SK-N-MC (cell line): ENCODE data around the gene CIAO2A.
A peak's percentile ranks its signal among the peaks of the same experiment; 100 is the strongest.
"Not testable (repeated sequence)": the region's sequence is repeated elsewhere in the genome, so short reads cannot be mapped to it uniquely, and the experiment has no call there.

Experiments used
- DNase-seq: peaks from one replicate; pipeline ENCODE4 v3.0.0-alpha.2; 2011; ENCODE audit warnings: low read depth, low spot score
- H3K27ac ChIP-seq: fragments of 200-600 bp; sonication (generic); 2 replicates; pipeline ENCODE4 v1.5.1; 2016; ENCODE audit warnings: mixed run types
- H3K36me3 ChIP-seq: fragments of 200-600 bp; sonication (generic); 2 replicates; pipeline ENCODE4 v1.6.1; 2017; ENCODE audit warnings: antibody characterized with exemption, low read length, mixed read lengths; ENCODE audit not compliant: insufficient read depth
- H3K4me3 ChIP-seq: fragments of 200-600 bp; sonication (generic); 2 replicates; pipeline ENCODE4 v1.5.1; 2016
- H3K9ac ChIP-seq: fragments of 200-600 bp; sonication (generic); 2 replicates; pipeline ENCODE4 v1.8.0; 2017; ENCODE audit warnings: mixed run types, mixed read lengths; ENCODE audit not compliant: insufficient read length
- H3K9me3 ChIP-seq: fragments of 200-600 bp; sonication (generic); 2 replicates; pipeline ENCODE4 v1.6.1; 2017; ENCODE audit warnings: low read depth, mild to moderate bottlenecking, antibody characterized with exemption, low read length, moderate library complexity, mixed read lengths
- EZH2 ChIP-seq: fragments of 200-600 bp; sonication (generic); IDR thresholded peaks from one replicate; pipeline ENCODE4 v1.6.1; 2017; ENCODE audit warnings: antibody characterized with exemption
- FOXP2 ChIP-seq: optimal IDR thresholded peaks from 2 replicates; pipeline ENCODE3; 2011; ENCODE audit warnings: mild to moderate bottlenecking, moderate library complexity; ENCODE audit not compliant: insufficient read depth; ENCODE audit errors: extremely low read length, control extremely low read depth
- POLR2AphosphoS5 ChIP-seq: IDR thresholded peaks from 2 replicates; pipeline ENCODE4 v1.6.1; 2012; ENCODE audit warnings: mild to moderate bottlenecking, low read depth, low read length, borderline replicate concordance

CIAO2A gene

GRCh38 chr15:64070965-64071851 lies 22.4 kb downstream of the CIAO2A start:
- no peak for DNase-seq
- no peaks in the 10 kb centered on the region for H3K9me3 ChIP-seq
- TF ChIP-seq POLR2AphosphoS5 (no peak), FOXP2 (no peak), EZH2 (no peak)
- H3K4me3 ChIP-seq = no peak overlapping the region
- H3K27ac ChIP-seq = no peak overlapping the region
- peaks cover 29% of the 10 kb centered on the region for H3K36me3 ChIP-seq
- H3K9ac ChIP-seq = no peak overlapping the region

- H3K9ac ChIP-seq = no peak overlapping the region
Observed at GRCh38 chr15:64070106-64070505, 23.5 kb downstream of the CIAO2A start.

DNA sequence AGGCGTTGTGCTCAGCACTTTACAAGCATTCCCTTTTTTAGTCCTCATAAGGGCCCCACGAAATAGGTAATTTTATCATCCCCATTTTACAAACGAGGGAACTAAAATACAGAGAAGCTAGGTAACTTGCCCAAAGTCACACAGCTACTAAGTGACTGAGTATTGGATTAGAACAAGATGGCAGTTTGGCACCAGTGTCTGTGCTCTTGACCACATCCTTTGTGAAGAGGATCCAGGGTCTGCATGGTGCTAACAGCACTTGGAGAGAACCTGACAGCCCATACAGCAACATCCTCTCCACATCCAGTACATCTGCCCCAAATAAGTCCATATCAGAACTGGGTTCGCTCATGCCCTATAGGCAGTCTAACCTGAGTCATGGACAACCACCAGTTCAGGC lies 25.5 kb downstream of the CIAO2A start:
- Histone ChIP-seq H3K27ac (no peak overlapping the region), H3K36me3 (peaks cover 12% of the 10 kb centered on the region), H3K9ac (no peak overlapping the region), H3K4me3 (no peak overlapping the region), H3K9me3 (no peaks in the 10 kb centered on the region)
- TF ChIP-seq POLR2AphosphoS5 (no peak), EZH2 (no peak), FOXP2 (no peak)
- DNase-seq = no peak

More at GRCh38 chr15:64070106-64070505, 23.5 kb downstream of the CIAO2A start:
- Histone ChIP-seq H3K36me3 (peaks cover 29% of the 10 kb centered on the region), H3K9me3 (no peaks in the 10 kb centered on the region), H3K4me3 (no peak overlapping the region), H3K27ac (no peak overlapping the region)
- TF ChIP-seq FOXP2 (no peak), EZH2 (no peak), POLR2AphosphoS5 (no peak)
- DNase-seq = no peak

DNA sequence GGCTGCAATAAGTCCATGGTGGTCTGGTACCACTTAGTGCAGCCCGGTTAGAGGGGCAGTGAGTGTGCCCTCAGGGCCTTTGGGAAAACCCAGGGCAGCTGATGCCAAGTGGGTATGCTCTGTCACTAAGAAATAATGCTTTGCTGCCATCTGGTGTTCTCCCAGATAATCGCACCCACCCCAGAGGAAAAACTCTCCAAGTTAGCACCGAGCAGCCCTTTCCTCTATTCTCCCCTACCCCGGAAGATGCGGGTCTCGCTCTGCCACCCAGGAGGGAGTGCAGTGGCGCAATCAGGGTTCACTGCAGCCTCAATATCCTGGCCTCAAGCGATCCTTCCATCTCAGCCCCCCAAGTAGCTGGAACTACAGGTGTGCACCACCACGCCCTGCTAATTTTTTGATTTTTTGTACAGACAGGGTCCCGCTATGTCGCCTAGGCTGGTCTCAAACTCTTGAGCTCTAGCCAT lies 26.0 kb downstream of the CIAO2A start:
- DNase-seq = peak; percentile 64
- no peak overlapping the region for H3K27ac ChIP-seq
- H3K4me3 ChIP-seq = no peak overlapping the region
- H3K36me3 ChIP-seq = peaks cover 12% of the 10 kb centered on the region
- no peak overlapping the region for H3K9ac ChIP-seq
- no peak for TF ChIP-seq POLR2AphosphoS5
- TF ChIP-seq EZH2 = no peak
- no peak for TF ChIP-seq FOXP2
- H3K9me3 ChIP-seq = no peaks in the 10 kb centered on the region

GRCh38 chr15:64066451-64066850 lies 27.2 kb downstream of the CIAO2A start:
- no peak overlapping the region for H3K4me3 ChIP-seq
- DNase-seq = no peak
- peaks cover 3% of the 10 kb centered on the region; the same call in 1 of the 2 replicates for H3K36me3 ChIP-seq
- H3K9ac ChIP-seq = no peak overlapping the region
- no peak overlapping the region for H3K27ac ChIP-seq
- no peak for TF ChIP-seq FOXP2
- TF ChIP-seq POLR2AphosphoS5 = no peak
- no peak for TF ChIP-seq EZH2
- H3K9me3 ChIP-seq = no peaks in the 10 kb centered on the region

- H3K4me3 ChIP-seq = no peak overlapping the region
- no peak overlapping the region for H3K9ac ChIP-seq
- H3K9me3 ChIP-seq = no peaks in the 10 kb centered on the region
- TF ChIP-seq EZH2 = no peak
- no peak for TF ChIP-seq POLR2AphosphoS5
- TF ChIP-seq FOXP2 = no peak
- DNase-seq = no peak
- H3K36me3 ChIP-seq = no peaks in the 10 kb centered on the region
- H3K27ac ChIP-seq = no peak overlapping the region
Observed at GRCh38 chr15:64060716-64061115, 32.9 kb downstream of the CIAO2A start.

DNA sequence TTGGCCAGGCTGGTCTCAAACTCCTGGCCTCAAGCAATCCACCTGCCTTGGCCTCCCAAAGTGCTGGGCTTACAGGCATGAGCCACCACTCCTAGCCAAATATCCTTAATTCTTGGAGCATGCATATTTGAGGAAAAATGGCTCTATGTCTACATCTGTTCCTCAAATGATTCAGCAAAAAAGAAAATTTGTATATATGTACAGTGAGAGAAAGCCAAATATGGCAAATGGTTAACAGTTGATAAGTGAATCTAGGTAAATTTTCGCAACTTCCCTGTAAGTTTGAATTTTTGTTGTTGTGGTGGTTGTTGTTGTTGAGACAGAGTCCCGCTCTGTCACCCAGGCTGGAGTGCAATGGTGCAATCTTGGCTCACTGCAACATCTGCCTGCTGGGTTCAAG lies 34.5 kb downstream of the CIAO2A start:
- DNase-seq, H3K27ac ChIP-seq, H3K9me3 ChIP-seq, H3K36me3 ChIP-seq, H3K4me3 ChIP-seq, H3K9ac ChIP-seq: not testable (repeated sequence)

- H3K4me3 ChIP-seq = no peak overlapping the region
- H3K9me3 ChIP-seq = no peaks in the 10 kb centered on the region
- no peak overlapping the region for H3K27ac ChIP-seq
- TF ChIP-seq FOXP2 (no peak), EZH2 (no peak), POLR2AphosphoS5 (no peak)
- no peak overlapping the region for H3K9ac ChIP-seq
- no peaks in the 10 kb centered on the region for H3K36me3 ChIP-seq
- DNase-seq = no peak
Observed at GRCh38 chr15:64058279-64058678, 35.4 kb downstream of the CIAO2A start.

- H3K9ac ChIP-seq, H3K27ac ChIP-seq, H3K9me3 ChIP-seq, H3K36me3 ChIP-seq, DNase-seq, H3K4me3 ChIP-seq: not testable (repeated sequence)
Observed at GRCh38 chr15:64053674-64054073, 40.0 kb downstream of the CIAO2A start.

GRCh38 chr15:64052925-64053491 lies 40.6 kb downstream of the CIAO2A start:
- no peak overlapping the region for H3K4me3 ChIP-seq
- no peak for DNase-seq
- no peak overlapping the region for H3K9ac ChIP-seq
- H3K9me3 ChIP-seq = no peaks in the 10 kb centered on the region
- no peak for TF ChIP-seq POLR2AphosphoS5
- no peak for TF ChIP-seq FOXP2
- TF ChIP-seq EZH2 = no peak
- H3K27ac ChIP-seq = no peak overlapping the region
- no peaks in the 10 kb centered on the region for H3K36me3 ChIP-seq
